T-helper 9 cell (primary cell): ENCODE data around the gene WDR33.
A peak's percentile ranks its signal among the peaks of the same experiment; 100 is the strongest.
"Not testable (repeated sequence)": the region's sequence is repeated elsewhere in the genome, so short reads cannot be mapped to it uniquely, and the experiment has no call there.

ENCODE experiments used
- DNase-seq: peaks from one replicate; pipeline ENCODE4 v3.0.0-alpha.2; 2020
- total RNA-seq, 2 donors: gene quantifications; one replicate each; lab custom pipeline; 2026; lab: John Stamatoyannopoulos, UW

Gene WDR33
- total RNA-seq = 136 to 209 reads per million in 2 donors

DNA sequence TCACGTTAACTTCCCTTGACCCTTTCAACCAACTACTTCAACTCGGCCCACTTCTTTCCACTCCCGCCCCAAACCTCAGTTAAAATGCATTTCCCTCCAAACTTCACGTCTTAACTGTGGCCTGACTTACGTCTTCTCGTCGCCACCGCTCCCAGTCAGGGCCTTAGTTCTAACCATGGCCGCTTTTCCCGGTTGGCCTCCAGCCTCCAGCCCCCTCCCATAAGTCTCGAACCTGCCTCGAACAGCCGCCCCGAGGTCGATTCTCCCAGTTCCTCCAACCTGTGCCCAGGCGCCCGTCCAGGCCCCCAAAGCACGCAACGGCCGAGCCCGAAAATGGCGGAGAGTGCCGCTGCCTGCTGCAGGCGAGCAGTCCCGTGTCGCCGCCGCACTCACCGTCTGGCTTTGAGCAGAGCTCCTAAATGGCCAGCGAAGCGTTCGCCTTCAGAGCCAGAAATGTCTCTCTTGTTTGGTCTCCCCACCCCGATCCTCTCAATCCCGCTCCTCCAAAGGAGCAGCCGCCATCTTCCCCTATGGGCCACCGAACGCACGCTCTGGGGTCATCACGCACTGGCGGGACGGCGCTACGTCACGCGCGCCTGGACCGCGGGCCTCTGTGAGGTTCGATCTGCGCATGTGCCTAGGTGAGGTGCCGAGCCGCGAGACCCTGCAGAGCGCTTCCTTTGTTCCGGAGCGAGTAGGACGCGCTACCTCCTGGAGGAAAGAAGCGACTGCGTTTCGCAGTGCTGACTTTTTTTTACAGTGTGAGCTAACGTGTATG lies at the start of gene WDR33:
TSS of gene WDR33 (minus strand) at position 553 of the 778 bp plus-strand sequence. CDS start 40,190 bp downstream, outside the sequence.
- peak; percentile 89 for DNase-seq

DNA sequence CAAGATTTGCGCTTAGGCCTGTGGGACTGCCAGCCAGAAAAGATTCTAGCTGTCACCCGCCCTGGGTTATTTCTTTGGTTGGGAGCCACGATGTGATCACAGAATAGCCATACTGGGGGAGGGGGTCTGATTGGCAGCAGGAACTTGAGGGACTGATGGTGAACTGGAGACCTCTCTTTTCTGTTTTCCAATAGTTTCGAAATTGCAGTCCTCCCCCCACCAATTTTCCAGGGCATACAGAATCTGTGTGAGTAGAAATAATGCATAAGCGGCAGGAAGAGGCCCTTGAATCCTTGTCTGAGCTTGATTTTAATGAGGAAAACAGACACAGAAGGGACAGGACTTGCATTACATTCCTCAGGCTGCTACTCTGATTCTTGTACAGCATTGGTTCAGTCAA lies 49.2 kb upstream of the WDR33 start:
- no peak for DNase-seq

DNA sequence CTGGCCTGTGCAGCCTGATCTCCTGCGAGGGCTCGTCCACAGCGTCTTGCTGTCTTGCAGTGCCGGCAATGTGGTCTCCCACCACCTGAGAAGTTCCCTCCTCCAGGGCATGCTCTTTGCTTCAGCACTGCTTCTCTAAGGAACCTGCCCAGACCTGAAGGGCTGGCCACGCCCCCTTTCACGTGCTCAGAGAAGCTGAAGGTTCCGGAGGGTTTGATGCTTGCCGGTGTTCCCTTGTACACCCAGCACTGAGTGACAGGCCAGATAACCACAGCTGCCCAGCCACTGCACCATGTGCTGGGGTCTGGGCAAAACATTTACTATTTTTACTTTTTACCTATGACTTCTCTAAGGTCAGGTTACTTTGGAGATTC lies 48.7 kb upstream of the WDR33 start:
- DNase-seq = peak; percentile 57

DNA sequence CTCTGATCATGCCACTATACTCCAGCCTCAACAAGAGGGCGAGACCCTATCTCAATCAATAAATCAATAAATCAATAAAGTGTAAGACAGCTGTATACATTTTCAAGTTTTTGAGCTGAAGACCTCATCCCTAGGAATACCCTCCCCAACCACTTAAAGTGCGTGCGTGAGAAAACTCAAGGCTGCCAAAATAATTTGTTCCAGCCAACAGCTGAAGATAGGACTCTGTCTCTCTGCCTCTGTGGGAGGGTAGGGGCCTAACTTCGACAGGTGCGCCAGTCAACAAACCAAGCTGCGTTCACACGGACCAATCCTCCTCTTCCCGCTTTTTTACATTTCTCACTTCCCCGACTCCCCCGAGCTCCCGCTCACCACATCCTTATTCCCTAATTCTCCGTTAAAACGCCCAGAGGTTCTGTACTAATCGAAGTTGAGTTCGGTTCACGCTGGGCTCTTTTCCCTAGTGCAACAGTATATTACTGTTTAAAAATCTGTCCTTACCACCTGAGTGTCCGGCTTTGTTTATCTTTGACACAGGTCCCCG lies 46.4 kb upstream of the WDR33 start:
- DNase-seq = peak; percentile 2

DNA sequence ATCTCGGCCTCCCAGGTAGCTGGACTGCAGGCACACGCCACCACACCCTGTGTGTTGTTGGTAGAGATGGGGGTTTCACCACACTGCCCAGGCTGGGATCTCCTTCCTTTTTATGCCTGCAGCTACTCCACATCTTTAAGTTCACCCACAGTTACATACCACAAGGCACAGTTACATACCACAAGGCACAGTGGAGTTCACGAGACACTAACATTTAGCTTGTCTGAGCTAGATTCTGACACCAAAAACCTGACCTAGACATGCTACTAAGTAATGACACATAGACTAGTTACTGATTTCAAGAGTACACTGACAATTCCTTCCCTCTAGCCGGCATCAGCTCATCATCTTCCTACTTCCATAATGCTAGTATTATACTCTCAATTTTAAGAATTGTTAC lies 42.7 kb upstream of the WDR33 start:
- DNase-seq = no peak

DNA sequence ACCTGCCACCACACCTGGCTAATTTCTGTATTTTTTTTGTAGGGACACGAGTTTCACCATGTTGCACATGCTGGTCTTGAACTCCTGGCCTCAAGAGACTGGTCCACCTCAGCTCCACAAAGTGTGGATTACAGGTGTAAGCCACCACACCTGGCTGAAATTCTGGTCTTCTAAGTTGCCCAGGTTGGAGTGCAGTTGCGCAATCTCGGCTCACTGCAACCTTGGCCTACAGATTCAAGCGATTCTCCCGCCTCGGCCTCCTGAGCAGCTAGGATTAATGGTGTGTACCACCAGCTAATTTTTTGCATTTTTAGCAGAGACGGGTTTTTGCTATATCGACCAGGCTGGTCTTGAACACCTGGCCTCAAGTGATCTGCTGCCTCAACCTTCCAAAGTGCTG lies 41.4 kb upstream of the WDR33 start:
- no peak for DNase-seq

DNA sequence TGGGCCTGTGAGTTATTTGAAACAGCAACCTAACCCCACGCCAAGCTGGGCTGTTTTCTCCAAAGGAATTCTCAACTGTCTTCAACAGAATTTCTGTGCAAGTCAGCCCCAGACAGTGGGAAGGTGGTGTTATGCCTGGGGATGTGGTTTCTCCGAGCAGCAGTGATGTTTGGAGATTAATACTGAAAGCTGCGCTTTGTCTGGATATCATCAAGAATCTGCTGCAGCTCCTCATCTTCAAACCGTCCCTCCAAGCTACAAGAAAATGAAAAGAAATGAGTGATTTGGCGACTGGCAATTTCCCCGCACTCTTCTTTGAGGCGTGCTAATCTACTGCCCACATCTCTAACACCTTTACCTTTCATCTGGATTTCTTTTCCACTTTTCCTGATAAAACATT lies 37.0 kb upstream of the WDR33 start:
- DNase-seq = no peak

DNA sequence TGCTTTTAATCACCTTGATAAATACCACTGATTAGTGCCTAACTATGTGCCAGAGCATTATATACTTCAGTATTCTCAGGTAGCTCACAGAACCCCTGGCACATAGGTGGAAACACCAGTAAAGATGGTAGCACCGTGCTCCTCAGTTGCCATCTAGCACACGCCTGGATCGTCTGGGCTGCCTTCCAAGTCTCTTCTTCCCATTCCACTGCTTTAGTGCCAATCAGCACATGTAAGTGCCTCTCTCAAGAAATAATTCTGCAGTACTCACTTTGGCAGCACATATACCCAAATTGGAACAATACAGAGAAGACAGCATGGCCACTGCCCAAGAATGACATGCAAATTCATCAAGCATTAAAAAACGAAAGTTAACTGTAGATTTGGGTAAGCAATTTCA lies 34.0 kb upstream of the WDR33 start:
- DNase-seq = no peak

DNA sequence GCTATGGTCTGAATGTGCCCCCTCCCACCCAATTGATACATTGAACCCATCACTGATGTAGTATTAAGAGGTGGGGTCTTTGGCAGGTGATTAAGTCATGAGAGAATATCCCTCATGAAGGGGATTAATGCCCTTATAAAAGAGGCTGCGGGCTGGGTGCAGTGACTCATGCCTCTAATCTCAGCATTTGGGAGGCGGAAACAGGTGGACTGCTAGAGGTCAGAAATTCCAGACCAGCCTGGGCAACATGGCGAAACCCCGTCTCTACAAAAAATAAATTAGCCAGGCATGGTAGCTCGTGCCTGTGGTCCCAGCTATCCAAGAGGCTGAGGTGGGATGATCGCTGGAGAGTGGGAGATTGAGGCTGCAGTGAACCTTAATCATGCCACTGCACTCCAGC lies 32.7 kb upstream of the WDR33 start:
- no peak for DNase-seq

DNA sequence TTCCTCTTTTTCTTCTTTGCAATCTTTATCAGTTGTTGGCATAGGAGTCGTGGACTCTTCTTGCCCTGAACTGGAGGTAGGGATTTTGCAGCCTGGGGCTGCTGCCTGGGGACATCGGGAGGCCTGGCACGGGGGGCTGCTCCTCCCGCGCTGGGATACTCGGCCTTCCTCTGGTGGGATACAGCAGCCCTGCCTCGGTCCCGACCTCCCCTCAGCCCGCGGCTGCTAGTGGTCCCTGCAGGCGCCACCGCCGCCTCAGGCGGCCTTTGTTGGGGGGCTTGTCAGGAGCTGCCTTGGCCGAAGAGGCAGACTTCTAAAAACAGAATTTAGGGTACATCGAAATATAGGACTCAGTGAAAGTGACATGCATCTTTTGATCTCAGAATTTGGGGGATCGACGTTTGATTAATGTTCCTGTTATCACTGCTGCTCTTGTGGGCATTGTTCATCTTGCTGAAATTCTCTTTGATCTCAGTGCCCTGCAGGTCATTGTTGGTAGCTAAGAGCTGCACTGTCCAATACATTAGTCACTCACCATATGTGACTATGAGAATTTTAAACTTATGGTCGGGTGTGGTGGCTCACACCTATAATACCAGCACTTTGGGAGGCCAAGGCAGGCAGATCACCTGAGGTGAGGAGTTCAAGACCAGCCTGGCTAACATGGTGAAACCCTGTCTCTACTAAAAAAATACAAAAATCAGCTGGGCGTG lies 30.7 kb upstream of the WDR33 start:
- no peak for DNase-seq

DNA sequence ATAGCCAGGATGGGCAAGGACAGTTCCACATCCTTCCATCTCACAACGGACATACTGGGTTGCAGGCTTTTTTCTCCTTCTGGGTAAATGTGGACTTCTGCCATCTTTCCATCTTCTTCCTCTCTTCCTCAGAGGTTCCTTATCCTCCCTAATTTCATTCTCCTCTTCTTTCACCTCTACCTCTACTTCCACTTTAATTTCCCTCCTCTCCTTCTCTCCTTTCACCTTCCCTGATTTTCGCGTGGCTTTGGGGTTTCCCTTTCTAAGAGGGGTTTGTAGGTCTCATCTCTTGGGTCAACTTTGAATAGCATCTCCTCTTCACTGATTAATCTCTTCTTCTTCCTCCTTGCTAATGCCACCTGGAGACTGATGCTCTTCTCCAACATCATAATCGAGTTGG lies 29.9 kb upstream of the WDR33 start:
- DNase-seq = no peak

DNA sequence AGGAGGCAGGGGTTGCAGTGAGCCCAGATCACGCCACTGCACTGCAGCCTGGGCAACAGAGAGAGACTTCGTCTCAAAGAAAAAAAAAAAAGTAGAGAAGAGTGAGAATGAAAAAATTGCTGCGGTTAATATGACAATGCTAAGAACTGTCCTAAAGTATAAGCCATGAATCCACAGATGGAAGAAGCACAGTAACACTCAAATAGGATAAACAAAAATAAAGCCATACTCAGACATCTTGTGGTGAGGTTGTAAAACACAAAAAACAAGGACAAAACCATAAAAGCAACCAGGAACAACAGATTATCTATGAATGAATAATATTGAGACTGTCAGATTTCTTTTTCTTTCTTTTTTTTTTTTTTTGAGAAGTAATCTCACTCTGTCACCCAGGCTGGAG lies 24.0 kb upstream of the WDR33 start:
- no peak for DNase-seq

DNA sequence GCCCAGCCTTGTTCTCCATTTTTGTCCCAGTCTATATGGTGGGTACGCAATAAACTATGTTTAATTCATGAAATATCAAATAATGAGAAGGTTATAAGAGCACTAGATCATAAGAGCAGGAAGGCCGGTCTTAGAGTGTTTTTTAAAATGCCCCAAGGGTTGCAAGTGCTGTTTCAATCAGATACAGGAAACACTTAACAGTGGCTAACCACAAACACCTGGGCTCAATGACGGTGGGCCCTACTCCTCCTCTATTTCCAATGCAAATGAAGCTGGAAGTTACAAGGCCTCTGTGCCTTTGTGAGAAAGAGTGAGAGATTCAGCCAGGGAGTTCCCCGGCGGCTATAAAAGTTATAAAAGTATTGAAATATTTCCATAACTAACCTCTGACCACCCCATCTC lies 18.9 kb upstream of the WDR33 start:
- peak; percentile 29 for DNase-seq

DNA sequence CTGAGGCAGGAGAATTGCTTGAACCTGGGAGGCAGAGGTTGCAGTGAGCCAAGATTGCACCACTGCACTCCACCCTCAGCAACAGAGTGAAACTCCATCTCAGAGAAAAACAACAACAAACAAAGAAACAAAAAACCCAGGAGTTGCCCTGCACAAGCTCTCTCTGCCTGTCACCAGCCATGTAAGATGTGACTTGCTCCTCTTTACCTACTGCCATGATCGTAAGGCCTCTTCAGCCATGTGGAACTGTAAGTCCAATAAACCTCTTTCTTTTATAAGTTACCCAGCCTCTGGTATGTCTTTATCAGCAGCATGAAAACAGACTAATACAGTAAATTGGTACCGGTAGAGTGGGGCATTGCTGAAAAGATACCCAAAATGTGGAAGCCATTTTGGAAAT lies 15.7 kb upstream of the WDR33 start:
- DNase-seq = not testable (repeated sequence)

DNA sequence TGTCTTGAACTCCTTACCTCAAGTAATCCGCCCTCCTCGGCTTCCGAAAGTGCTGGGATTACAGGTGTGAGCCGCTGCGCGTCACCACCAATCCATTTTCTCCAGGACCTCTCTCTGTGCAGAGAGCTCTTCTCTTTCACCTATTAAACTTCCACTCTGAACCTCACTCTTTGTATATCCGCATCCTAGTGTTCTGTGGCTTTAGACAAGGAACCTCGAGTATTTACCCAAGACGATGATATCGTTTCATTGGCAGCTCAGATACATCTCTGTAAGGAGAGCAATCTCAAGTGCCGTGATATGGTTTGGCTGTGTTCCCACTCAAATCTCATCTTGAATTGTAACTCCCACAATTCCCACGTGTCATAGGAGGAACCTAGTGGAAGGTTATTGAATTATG lies 15.1 kb upstream of the WDR33 start:
- DNase-seq = no peak

DNA sequence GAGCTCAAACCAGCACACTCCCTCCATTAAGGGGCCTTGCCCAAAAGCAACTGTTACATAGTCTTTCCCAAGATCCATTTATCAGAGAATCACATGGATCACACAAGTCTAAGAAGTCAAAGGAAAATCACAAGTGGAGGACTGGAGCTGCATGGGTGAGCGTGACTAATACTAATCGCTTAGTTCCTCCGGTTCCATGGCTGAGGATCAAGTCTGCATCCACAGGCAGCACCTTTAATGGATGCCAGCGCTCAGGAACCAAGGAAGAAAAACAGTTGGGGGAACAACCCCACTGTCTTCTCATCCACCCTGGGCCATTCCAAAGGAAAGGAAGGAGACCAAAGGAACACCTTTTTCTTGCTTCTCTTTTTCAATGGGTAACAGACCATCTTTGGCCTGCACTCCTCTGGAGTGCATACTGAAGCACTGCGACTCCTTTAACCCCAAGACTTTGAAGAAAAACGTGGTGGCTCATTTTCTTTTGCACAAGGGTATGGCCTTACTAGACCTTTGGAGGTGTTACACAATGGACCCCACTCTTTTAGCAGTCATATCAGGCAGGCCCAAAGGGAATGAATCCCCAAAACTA lies 9.2 kb upstream of the WDR33 start:
- no peak for DNase-seq

DNA sequence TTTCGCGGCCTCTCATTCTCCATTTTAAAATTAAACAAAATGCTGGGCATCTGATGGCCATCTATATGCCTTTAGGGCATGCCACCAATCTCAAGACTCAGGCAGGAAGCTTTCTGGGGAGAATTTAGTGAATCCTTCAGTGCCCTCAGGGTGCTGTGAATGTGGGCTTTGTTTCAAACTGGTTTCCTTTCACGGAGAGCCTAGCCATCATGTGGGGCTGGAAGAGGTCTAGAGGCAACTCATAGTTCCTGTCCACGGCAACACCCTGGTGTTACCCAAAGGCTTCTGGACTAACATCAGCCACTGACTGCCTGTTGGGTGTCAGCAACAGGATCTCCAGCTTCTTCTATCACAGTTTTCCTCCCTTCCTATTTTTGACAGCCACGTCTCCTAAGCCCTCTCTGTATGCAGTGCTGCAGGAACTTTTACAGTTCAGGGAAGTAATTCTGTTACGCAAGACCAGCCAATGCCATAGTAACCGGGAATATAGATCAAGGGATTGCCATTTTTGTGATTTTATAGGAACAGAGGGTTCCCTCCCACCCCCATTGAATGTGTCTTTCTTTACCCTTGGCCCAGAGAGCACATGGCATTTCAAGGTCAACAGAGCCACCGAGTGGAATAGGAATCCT lies 7.9 kb upstream of the WDR33 start:
- no peak for DNase-seq

DNA sequence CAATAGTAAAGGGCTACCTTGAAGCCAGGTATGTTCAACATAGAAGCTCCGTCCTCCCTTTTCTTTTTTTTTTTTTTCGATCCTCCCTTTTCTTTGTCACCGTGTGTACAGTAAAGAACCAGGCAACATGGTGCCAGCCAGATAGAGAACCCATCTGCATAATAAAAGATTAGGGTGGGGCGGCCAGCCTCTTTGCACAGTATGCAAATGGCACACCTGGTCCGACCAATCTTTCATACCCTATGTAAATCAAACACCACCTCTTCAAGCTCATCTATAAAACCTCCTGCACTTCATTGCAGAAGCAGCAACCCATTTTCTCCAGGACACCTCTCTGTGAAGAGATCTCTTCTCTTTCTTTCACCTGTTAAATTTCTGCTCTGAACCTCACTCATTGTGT lies 7.3 kb upstream of the WDR33 start:
- no peak for DNase-seq

DNA sequence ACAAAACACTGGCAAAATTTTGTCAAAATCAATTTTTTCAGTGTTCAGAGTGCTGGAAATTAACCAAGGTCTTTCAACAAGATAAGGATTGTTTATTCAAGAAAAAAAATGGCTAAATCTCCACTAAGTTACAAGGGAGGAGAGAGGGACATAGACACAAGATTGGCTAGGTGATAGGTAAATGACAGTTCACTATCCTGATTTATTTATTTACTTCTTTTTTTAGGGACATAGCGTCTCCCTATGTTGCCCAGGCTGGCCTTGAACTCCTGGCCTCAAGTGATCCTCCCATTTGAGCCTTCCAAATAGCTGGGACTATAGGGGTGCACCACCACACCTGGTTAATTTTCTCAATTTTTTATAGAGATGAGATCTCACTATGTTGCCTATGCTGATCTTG lies 3.7 kb upstream of the WDR33 start:
- no peak for DNase-seq

DNA sequence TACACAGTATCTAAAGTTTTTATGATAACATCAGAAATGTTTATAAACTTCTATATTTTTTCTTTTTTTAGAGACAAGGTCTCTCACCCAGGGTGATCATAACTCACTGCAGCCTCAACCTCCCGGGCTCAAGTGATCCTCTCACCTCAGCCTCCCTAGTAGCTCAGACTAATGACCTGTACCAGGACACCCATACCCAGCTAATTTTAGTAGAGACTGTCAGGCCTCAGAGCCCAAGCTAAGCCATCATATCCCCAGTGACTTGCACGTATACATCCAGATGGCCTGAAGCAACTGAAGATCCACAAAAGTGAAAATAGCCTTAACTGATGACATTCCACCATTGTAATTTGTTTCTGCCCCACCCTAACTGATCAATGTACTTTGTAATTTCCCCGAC lies 1.5 kb upstream of the WDR33 start:
- not testable (repeated sequence) for DNase-seq

DNA sequence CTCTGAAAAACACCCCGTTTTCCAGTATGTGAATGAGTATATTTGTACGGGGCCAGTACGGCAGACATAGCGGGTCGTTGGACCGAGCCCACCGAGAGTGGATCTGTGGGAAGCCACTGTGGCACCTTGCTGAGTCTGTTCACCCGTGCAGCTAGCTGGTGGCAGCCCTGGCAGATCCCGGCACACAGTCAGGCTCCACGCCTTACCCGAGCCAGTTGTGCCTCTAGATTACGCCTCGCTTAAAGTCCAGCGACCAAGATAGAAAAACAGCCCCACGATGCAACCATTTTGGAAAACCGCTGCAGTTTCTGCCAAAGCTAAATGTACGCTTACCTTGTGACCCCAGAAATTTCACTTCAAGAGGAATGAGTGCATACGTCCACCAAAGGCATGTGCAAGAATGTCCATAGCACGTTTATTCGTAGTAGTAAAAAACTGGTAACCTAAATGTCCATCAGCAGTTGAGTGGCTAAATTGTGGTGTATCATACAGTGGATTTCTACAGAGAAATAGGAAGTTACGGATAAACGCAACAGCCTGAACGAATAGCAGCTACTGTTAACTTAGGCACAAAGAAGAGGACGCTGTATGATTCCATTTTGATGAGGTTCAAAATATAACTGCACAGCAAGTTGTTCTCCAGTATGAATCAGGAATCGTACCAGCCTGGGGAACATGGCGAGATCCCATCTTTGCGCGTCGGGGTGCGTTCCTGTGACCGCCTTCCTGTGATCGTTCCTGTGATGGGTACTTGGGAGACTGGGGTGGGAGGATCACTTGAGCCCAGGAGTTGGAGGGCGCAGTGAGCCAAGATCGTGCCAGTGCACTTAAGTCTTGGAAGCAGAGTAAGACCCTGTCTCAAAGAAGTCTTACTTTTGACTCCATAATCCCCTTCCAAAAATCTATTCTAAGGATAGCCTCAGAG lies 688 bp upstream of the WDR33 start:
- DNase-seq = no peak

DNA sequence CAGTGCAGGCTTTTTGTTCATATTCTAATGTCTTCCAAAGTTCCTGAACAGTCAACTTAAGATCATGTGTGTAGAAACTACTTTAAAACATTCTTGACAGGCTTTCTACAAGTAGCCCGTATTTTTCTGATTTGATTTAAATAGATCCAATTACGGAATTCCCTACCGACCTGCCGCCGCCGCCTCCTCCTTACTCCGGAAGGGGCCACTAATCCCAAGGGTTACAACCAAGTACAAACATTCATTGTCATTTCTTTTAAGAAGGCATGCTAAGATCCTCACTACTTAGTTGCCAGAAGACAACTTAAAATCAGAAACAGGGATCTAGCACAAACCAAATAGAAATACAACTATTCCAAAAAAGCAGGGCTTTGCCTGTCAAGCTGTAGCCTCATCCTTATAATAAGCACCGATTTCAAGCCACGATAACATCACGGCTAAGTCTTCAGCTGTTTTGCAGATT lies 784 bp downstream of the WDR33 start:
- DNase-seq = no peak
